HCT116 (cell line): Measurements from ENCODE around the gene WFDC1. TPM values are rescaled to one million over a fixed set of nuclear protein-coding genes. Genes with fewer than 3 reads are reported as not detected.

Experiments used
- ATAC-seq: fragments of 200-7000 bp; cut with Tn5 transposase; 2 replicates; pipeline ENCODE4 v1.9.1; 2020; ENCODE audit warnings: mild to moderate bottlenecking, moderate library complexity
- BruUV-seq: library from RNA; stranded (reverse); fragments of 400-500 nt; replicated peaks from 2 replicates; lab custom pipeline; 2021; lab: Mats Ljungman, UMichigan
- CTCF ChIA-PET: fragments of 300-600 bp; sonication (Branson Sonifier 250); formaldehyde crosslinking; loops from one replicate; lab custom pipeline; 2021; ENCODE audit warnings: antibody characterized with exemption; lab: Charles Lee
- POLR2A ChIA-PET: fragments of 300-600, 350-600 bp; sonication (Branson Sonifier 250); formaldehyde crosslinking; loops from one replicate; lab custom pipeline; 2021; ENCODE audit warnings: antibody characterized with exemption; lab: Charles Lee
- RAD21 ChIA-PET, 2 experiments: fragments of 300-600 bp; sonication (Branson Sonifier 250); formaldehyde crosslinking; loops; one replicate each; lab custom pipeline; 2023; ENCODE audit warnings: low total read pairs in 2 of 2; ENCODE audit not compliant: uncharacterized antibody in 2 of 2, unreplicated experiment in 2 of 2, low non-redundant PET in 1 of 2; lab: Charles Lee
- DNase-seq: peaks from one replicate; pipeline ENCODE4 v3.0.0-alpha.2; 2010; ENCODE audit warnings: low read depth, low spot score
- H2AFZ ChIP-seq: fragments of 200-600 bp; shearing (Covaris generic), sonication (generic); 2 replicates; pipeline ENCODE4 v1.6.1; 2017; ENCODE audit warnings: low read depth, mixed run types, mixed read lengths, antibody characterized with exemption, low read length; ENCODE audit not compliant: poor library complexity, severe bottlenecking
- H3K27ac ChIP-seq: 2 replicates; pipeline ENCODE4 v1.5.1; 2012; ENCODE audit warnings: low read depth, low read length
- H3K27me3 ChIP-seq: fragments of 200-600 bp; sonication (generic); 2 replicates; pipeline ENCODE4 v1.6.1; 2016; ENCODE audit warnings: mixed run types, low read length, mixed read lengths; ENCODE audit not compliant: insufficient read depth
- H3K36me3 ChIP-seq, 2 experiments: fragments of 200-500 bp in 1 of 2; fragments of 200-600 bp in 1 of 2; sonication (Bioruptor generic) in 1 of 2; sonication (generic) in 1 of 2; 2 replicates each; pipeline versions ENCODE4 v1.5.1 to v1.6.1; 2014 to 2016; ENCODE audit warnings: low read length in 2 of 2, inconsistent platforms in 1 of 2, mixed read lengths in 1 of 2, mixed run types in 1 of 2; ENCODE audit not compliant: insufficient read depth in 2 of 2, control insufficient read depth in 1 of 2
- H3K4me1 ChIP-seq, 2 experiments: fragments of 200-600 bp in 1 of 2; sonication (generic) in 1 of 2; 2 replicates each; pipeline versions ENCODE4 v1.5.1 to v1.6.1; 2012 to 2017; ENCODE audit warnings: low read length in 2 of 2, inconsistent platforms in 1 of 2, mild to moderate bottlenecking in 1 of 2, mixed read lengths in 1 of 2, mixed run types in 1 of 2, moderate library complexity in 1 of 2; ENCODE audit not compliant: insufficient read depth in 2 of 2, control insufficient read depth in 1 of 2
- H3K4me2 ChIP-seq: fragments of 200-600 bp; sonication (generic); 2 replicates; pipeline ENCODE4 v1.6.1; 2017; ENCODE audit warnings: mixed run types, low read length, mixed read lengths
- H3K4me3 ChIP-seq, 2 experiments: fragments of 200-600 bp in 1 of 2; sonication (generic) in 1 of 2; replicated peaks in 1 of 2; 2 replicates each; pipeline ENCODE4 v1.5.1; 2011 to 2016; ENCODE audit warnings: low read length in 2 of 2, control low read depth in 1 of 2, low read depth in 1 of 2, mild to moderate bottlenecking in 1 of 2, mixed read lengths in 1 of 2, mixed run types in 1 of 2
- H3K79me2 ChIP-seq: fragments of 200-600 bp; sonication (generic); 2 replicates; pipeline ENCODE4 v1.6.1; 2017; ENCODE audit warnings: mild to moderate bottlenecking, mixed run types, low read length, moderate library complexity, mixed read lengths; ENCODE audit not compliant: insufficient read depth
- H3K9ac ChIP-seq: fragments of 200-600 bp; sonication (generic); 2 replicates; pipeline ENCODE4 v1.6.1; 2016; ENCODE audit warnings: low read length, mixed read lengths
- H3K9me2 ChIP-seq: fragments of 200-600 bp; sonication (generic), shearing (Covaris generic); 2 replicates; pipeline ENCODE4 v1.6.1; 2017; ENCODE audit warnings: mixed run types, mild to moderate bottlenecking, moderate library complexity; ENCODE audit not compliant: insufficient read depth
- H3K9me3 ChIP-seq, 2 experiments: fragments of 200-500 bp in 1 of 2; fragments of 200-600 bp in 1 of 2; sonication (Bioruptor generic) in 1 of 2; sonication (generic) in 1 of 2; 2 replicates each; pipeline ENCODE4 v1.6.1; 2014 to 2017; ENCODE audit warnings: low read length in 2 of 2, mixed read lengths in 2 of 2, inconsistent platforms in 1 of 2, low read depth in 1 of 2, mild to moderate bottlenecking in 1 of 2, mixed run types in 1 of 2, moderate library complexity in 1 of 2; ENCODE audit not compliant: control insufficient read depth in 1 of 2, insufficient read depth in 1 of 2
- H4K20me1 ChIP-seq: fragments of 200-600 bp; sonication (generic), shearing (Covaris generic); 2 replicates; pipeline ENCODE4 v1.6.1; 2017; ENCODE audit warnings: mixed run types, mild to moderate bottlenecking, moderate library complexity; ENCODE audit not compliant: insufficient read depth
- ATF3 ChIP-seq: IDR thresholded peaks from 2 replicates; pipeline ENCODE4 v1.6.1; 2012
- CBX3 ChIP-seq: IDR thresholded peaks from 2 replicates; pipeline ENCODE4 v1.6.1; 2012; ENCODE audit warnings: low read depth
- ELF1 ChIP-seq: IDR thresholded peaks from 2 replicates; pipeline ENCODE4 v1.6.1; 2012; ENCODE audit warnings: low read depth, borderline replicate concordance
- EZH2phosphoT487 ChIP-seq: fragments of 200-600 bp; IDR thresholded peaks from 2 replicates; pipeline ENCODE4 v1.6.1; 2018; ENCODE audit warnings: antibody characterized with exemption, borderline replicate concordance
- JUND ChIP-seq: IDR thresholded peaks from 2 replicates; pipeline ENCODE4 v1.6.1; 2012
- POLR2A ChIP-seq: IDR thresholded peaks from 2 replicates; pipeline ENCODE4 v1.7.0; 2011; ENCODE audit warnings: borderline replicate concordance; ENCODE audit not compliant: insufficient read depth, insufficient read length; ENCODE audit errors: extremely low read depth
- POLR2AphosphoS5 ChIP-seq: IDR thresholded peaks from 2 replicates; pipeline ENCODE4 v1.6.1; 2011; ENCODE audit warnings: mild to moderate bottlenecking, low read depth, low read length, moderate library complexity
- SIN3A ChIP-seq: IDR thresholded peaks from 2 replicates; pipeline ENCODE4 v1.6.1; 2012; ENCODE audit warnings: low read depth
- SP1 ChIP-seq: IDR thresholded peaks from 2 replicates; pipeline ENCODE4 v1.6.1; 2012; ENCODE audit warnings: low read depth
- TCF7L2 ChIP-seq: IDR thresholded peaks from 2 replicates; pipeline ENCODE4 v1.7.0; 2011; ENCODE audit warnings: borderline replicate concordance, inconsistent platforms; ENCODE audit not compliant: insufficient read depth, insufficient read length; ENCODE audit errors: extremely low read depth
- YY1 ChIP-seq: IDR thresholded peaks from 2 replicates; pipeline ENCODE4 v1.6.1; 2011; ENCODE audit warnings: low read length, low read depth, moderate library complexity, mild to moderate bottlenecking; ENCODE audit not compliant: insufficient replicate concordance; ENCODE audit errors: extremely low read depth
- ZNF274 ChIP-seq: fragments of 200-500 bp; sonication (Bioruptor generic); IDR thresholded peaks from 2 replicates; pipeline ENCODE4 v1.6.1; 2014; ENCODE audit warnings: mild to moderate bottlenecking, low read depth, low read length, inconsistent platforms
- intact Hi-C: fragments of 100-400 bp; cut with micrococcal nuclease; formaldehyde crosslinking; loops from 2 replicates; pipeline ENCODE4 v1.10.0; 2022
- total RNA-seq: library from RNA; stranded (reverse); gene quantifications from one replicate; pipeline ENCODE4 v1.2.1, GENCODE V29; 2021; ENCODE audit not compliant: unreplicated experiment
- TF ChIP-seq, protein P1 (sequence below): IDR thresholded peaks from 2 replicates; pipeline ENCODE4 v1.6.1; 2011; ENCODE audit warnings: mild to moderate bottlenecking, low read length, moderate library complexity; ENCODE audit not compliant: insufficient replicate concordance; ENCODE audit errors: extremely low read depth

The WFDC1 gene
- total RNA-seq, 1 experiment from 2014 or later = 0.42 TPM

DNA sequence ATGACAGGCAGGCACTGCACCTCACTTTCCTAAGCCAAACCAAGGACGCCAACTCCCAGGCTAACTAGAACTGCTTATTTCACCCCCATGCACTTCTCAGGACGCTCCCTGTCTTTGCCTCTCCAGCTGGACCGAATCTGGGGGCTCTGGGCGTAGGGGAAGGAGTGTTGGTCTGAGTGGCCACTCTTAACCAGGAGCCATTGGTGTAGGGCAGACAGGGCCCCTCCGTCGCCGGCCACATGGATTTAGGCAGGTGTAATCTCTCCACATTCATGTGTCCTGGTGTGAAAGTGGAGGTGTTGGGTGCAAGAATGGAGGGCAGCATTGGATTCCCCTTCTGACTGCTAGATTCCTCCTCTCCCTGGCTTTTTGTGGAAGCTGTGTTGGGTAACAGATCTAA lies 83.4 kb downstream of the WFDC1 start (continued):
- TF ChIP-seq ATF3 (no peak), SIN3A (no peak), CBX3 (no peak), EZH2phosphoT487 (no peak)

- H3K27ac ChIP-seq = no peak overlapping the region
- ChIA-PET RAD21 (no interaction called here), POLR2A (no interaction called here), CTCF (no interaction called here)
- no TSS peak for BruUV-seq
- intact Hi-C loops = no loop called here
- peaks cover 8 to 11% of the 10 kb centered on the region in 2 experiments; a peak in 3 of 4 replicates for H3K4me1 ChIP-seq
- TF ChIP-seq SP1 (no peak), JUND (no peak), ELF1 (no peak), ZNF274 (no peak), EZH2phosphoT487 (no peak), POLR2AphosphoS5 (no peak), POLR2A (no peak), YY1 (no peak), TCF7L2 (no peak)
- TF ChIP-seq, protein P1, sequence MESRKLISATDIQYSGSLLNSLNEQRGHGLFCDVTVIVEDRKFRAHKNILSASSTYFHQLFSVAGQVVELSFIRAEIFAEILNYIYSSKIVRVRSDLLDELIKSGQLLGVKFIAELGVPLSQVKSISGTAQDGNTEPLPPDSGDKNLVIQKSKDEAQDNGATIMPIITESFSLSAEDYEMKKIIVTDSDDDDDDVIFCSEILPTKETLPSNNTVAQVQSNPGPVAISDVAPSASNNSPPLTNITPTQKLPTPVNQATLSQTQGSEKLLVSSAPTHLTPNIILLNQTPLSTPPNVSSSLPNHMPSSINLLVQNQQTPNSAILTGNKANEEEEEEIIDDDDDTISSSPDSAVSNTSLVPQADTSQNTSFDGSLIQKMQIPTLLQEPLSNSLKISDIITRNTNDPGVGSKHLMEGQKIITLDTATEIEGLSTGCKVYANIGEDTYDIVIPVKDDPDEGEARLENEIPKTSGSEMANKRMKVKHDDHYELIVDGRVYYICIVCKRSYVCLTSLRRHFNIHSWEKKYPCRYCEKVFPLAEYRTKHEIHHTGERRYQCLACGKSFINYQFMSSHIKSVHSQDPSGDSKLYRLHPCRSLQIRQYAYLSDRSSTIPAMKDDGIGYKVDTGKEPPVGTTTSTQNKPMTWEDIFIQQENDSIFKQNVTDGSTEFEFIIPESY = no peak
- no peak overlapping the region for H3K9ac ChIP-seq
- no peak overlapping the region for H3K4me3 ChIP-seq
- H3K9me3 ChIP-seq = no peaks in the 10 kb centered on the region
- DNase-seq (no peak), ATAC-seq (no peak)
- H2AFZ ChIP-seq = no peak overlapping the region
- no peaks in the 10 kb centered on the region for H3K9me2 ChIP-seq
- H3K27me3 ChIP-seq = no peaks in the 10 kb centered on the region
- H3K36me3 ChIP-seq = no peaks in the 10 kb centered on the region
- no peaks in the 10 kb centered on the region for H3K79me2 ChIP-seq
- H3K4me2 ChIP-seq = no peak overlapping the region
- no peaks in the 10 kb centered on the region for H4K20me1 ChIP-seq
These were observed 83.9 kb downstream of the WFDC1 start for GRCh38 chr16:84378567-84378966.
